GM18526 (cell line): ENCODE measurements around the gene CFAP46.

Source experiments
- POLR2A ChIP-seq: IDR thresholded peaks from 3 replicates; pipeline ENCODE4 v1.6.1; 2011; ENCODE audit not compliant: insufficient read length; ENCODE audit errors: extremely low read depth

The CFAP46 gene

DNA sequence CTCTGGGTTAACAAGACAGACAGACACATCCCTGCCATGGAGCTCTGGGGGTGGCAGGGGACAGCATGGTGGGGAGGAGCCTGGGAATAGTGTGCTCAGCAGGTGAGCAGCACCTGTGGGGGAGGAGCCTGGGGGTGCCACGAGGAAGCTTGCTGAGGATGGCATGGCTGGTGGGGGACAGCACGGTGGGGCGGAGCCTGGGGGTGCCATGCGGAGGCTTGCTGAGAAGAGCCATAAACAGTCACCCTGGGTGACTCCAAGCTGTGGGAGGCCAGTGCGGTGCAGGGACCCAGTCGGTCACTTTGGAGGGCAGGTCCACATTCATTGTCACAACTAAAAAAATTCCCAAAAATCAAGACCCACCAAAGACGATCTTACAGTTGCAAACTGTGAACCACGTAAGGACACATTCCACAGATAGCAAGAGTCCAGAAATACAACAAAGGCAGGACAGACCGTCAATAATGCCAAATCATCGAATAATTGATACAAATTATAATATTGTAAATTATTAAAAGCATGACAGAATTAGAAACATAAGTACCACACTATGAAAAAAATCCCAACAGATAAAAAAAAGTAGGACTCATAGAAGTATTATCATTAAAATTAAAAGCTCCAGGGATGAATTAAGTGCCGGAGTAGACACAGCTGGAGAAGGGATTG, 180.8 kb downstream of the CFAP46 start:
- TF ChIP-seq POLR2A, result no peak

DNA sequence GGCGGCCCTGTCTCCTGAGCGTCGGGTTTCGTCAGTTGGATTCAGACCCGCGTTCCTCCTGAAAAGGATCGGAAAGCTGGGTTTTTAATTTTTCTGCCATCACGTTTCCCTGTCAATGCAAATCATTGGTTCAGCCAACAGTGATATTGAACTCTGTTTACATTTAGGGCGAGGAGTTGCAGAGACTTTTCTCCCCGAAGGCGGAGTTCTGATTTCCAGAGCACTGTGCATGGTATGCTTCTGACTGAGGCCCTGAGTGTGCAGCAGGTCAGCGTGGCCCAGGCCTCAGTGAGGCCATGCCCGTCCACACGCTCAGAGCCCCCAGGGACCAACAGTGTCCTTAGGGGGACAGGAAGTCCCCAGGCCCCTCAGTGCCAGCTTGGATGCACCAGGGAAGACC, 183.5 kb downstream of the CFAP46 start:
- no peak for TF ChIP-seq POLR2A
